C4-2B (cell line): ENCODE data around the gene PMVK.

Experiments
- CTCF ChIP-seq: fragments of 450-650 bp; conservative IDR thresholded peaks from 2 replicates; pipeline ENCODE4 v1.5.1; 2017; ENCODE audit warnings: mild to moderate bottlenecking
- ZFX ChIP-seq: fragments of 450-650 bp; IDR thresholded peaks from 2 replicates; pipeline ENCODE4 v1.6.1; 2017

GRCh38 chr1:154926201-154926600, 10.3 kb downstream of the PMVK start:
- TF ChIP-seq CTCF = no peak
- no peak for TF ChIP-seq ZFX
